GM18951 (cell line): ENCODE measurements around the gene PRMT7.

Source experiments
- POLR2A ChIP-seq: IDR thresholded peaks from 4 replicates; pipeline ENCODE4 v1.6.1; 2011; ENCODE audit warnings: mild to moderate bottlenecking; ENCODE audit not compliant: insufficient read length, insufficient read depth; ENCODE audit errors: extremely low read depth
- in situ Hi-C: fragments of 300-500 bp; cut with MboI; formaldehyde crosslinking; loops from one replicate; pipeline ENCODE4 v1.12.0; 2022; ENCODE audit warnings: low sequenced_read_pairs, mixed read lengths, inconsistent platforms; ENCODE audit not compliant: unreplicated experiment

PRMT7 gene

DNA sequence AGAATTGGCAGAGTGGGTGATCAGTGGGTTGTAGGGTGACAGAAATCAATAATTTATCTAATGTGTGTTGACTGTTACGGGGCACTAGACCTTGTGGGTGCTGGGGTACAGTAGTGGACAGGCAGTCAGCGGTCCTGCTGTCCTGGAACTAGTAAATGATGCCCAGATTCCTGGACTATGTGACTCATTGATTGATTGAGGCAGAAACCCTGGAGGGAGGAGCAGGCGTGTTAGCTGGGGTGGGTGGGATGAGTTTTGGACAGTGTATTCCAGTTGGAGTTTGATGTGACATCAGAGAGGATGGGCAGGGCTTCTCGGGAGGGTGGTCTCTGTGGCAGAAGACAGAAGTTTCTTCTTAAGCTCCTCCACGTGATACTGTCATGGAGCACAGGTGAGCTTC, 24.4 kb downstream of the PRMT7 start:
- in situ Hi-C loops = no loop called here
- no peak for TF ChIP-seq POLR2A

DNA sequence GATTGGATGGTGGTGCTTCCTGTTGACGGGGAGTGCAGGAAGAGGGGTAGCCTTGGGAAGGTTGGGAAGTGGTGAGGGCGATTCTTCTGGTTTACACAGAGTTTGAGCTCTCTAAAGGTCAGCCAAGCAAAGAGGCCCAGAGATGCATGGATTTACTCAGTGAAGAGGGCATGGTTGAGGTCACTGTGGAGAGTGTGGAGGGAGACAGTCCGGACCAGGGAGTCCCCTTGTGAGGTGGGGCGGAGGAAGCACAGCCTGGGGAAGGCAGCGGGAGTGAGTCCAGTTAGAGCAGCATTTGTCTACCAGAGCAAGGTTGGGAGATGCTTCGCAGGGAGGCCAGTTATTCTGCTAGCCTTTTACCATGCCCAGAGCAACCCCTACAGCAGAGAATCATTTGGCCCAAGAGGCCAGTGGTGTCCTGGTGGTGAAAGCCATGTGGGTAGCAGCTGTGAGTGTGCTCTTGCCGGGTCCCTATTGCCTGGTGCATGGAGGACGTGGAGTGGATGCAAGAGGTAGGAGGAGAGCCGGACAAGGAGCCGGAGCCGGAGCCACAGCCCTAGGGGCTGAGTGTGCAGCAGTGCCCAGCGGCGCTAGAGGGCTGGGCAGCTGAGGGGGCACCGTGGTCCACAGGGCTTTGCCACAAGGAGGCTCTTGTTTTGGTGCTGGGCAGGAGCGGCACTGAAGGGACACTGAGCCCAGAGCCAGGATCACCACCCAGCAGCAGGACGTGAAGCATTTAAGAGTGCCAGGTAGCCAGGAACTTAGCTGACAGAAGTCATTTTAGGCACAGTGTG, 27.7 kb downstream of the PRMT7 start:
- in situ Hi-C loops = no loop called here
- no peak for TF ChIP-seq POLR2A

DNA sequence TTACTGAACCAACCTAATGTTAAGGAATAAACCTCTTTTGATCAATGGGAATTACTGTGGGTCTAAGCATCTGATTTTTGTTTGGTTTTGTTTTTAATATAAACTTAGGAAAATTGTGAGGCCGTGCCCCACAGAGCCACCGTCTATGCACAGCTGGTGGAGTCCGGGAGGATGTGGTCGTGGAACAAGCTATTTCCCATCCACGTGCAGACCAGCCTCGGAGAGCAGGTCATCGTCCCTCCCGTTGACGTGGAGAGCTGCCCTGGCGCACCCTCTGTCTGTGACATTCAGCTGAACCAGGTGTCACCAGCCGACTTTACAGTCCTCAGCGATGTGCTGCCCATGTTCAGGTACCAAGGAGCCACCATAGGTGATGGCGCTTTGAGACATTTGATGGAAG, 28.4 kb downstream of the PRMT7 start:
- TF ChIP-seq POLR2A = no peak
- in situ Hi-C loops = no loop called here

DNA sequence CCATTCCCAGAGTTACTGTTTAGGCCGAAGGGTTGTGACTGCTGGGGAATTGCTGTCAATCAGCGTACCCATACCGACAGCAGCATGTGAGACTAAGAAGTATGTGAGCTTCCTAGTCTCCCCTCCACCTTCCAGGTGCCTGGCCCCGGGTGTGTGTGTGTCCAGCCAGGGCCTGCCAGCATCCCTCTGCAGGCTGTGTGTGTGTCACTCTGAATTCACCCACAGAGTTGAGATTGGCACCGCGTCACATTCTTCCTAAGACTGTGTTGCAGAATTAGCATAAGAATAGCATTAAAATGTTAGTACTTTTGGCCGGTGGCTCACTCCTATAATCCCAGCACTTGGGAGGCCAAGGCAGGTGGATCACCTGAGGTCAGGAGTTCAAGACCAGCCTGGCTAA, 31.8 kb downstream of the PRMT7 start:
- in situ Hi-C loops = no loop called here
- no peak for TF ChIP-seq POLR2A

DNA sequence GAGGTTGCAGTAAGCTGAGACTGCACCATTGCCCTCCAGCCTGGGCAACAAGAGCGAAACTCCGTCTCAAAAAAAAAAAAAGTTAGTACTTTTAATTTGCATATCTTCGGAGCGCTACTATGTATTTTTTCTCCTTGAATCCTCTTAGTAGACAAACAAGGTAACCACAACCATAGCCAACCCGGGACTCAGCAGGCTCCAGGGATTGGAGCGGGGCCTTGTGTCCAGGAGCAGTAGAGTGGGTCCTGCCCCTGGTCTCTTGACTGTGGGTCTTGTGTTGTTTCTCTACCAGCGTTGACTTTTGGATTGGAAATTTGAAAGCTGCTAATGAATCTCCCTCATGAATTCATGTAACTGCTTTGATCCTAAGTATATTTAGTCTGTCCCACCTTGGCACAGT, 32.3 kb downstream of the PRMT7 start:
- no peak for TF ChIP-seq POLR2A
- in situ Hi-C loops = no loop called here

DNA sequence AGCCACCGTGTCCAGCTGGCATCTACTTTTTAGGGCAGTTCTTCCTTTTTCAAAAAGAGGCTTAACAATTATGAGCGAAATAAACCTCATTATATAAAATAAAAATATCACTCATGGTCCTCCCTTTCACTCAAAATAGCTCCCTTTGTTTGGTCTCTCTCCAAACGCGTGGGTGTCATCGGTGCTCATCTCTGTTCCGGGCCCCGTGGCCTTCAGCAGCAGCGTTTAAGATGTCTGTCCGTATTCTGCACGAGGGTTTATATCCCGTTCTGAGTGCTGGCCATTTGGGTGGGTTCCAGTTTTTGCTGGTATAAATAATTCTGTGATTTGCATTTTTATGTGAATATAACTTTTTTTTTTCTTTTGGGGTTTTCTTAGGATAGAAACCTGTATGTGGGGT, 33.4 kb downstream of the PRMT7 start:
- in situ Hi-C loops = no loop called here

DNA sequence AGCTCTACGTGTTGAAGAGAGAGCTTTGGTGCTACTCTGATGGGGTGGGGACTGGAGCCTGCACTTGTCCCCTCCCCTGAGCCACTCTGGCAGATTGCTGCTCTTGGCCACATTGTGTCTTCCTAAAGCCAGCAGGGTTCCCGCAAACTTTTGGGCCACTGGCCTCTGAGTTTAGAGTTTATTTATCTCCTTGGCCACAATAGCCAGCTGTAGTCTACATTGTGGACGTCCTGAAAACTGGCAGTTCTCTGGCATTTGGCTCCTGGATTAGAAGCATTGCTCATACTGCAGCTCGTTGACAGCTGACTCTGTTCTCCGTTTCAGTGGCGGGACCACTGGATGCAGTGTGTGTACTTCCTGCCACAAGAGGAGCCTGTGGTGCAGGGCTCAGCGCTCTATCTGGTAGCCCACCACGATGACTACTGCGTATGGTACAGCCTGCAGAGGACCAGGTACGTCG, 34.6 kb downstream of the PRMT7 start:
- in situ Hi-C loops = no loop called here
- TF ChIP-seq POLR2A = no peak

More for the DNA sequence above, 33.4 kb downstream of the PRMT7 start:
- no peak for TF ChIP-seq POLR2A

DNA sequence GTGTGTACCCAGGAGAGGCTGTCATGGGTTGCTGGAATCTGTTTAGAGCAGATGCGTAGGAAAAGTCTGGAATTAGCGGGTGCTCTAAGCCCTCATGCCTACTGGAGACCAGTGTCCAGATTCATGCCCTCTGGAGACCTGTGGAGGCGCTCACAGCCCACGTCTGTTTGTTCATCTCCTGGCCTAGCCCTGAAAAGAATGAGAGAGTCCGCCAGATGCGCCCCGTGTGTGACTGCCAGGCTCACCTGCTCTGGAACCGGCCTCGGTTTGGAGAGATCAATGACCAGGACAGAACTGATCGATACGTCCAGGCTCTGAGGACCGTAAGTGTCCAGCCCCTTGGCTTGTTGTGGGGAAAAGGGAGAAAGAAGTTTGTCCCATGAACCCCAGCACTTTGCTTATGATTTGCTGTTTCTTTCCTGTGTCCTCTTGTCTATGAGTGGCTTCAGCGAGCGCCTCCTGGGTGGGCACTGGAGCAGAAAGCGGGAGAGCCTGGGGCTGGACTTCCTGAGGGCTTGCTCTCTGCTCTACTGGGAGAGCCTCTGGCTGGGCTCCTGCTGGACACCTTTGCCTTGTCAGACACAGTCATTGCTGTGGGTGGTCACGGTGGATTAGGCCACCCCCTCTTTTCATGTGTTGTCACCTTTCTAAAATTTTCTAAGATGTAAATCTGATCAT, 35.3 kb downstream of the PRMT7 start:
- in situ Hi-C loops = no loop called here
- no peak for TF ChIP-seq POLR2A

DNA sequence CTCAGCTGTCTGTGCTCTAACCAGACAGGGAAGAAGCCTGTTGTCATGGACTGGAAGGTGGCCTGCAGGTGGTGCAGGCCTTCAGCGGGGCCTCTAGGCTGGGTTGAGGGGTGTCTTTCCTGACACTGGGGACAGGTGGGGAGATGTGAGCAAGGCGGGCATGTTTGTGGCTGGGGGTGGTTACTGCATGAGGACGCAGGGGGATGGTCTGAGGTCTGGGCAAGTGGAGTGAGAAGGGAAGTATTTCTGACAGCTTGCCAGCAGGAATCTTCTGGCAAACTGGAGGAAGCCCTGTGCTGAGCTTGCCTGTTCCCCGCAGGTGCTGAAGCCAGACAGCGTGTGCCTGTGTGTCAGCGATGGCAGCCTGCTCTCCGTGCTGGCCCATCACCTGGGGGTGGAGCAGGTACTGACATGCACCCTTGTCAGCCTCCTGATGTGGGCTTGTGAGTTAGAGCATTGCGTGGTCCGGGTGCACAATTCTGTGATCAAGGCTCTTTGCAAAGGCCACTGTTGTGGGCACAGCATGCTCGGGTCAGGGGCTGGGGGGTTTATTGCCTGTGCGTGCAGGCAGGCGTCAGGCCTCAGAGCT, 36.2 kb downstream of the PRMT7 start:
- TF ChIP-seq POLR2A = no peak
- in situ Hi-C loops = no loop called here

DNA sequence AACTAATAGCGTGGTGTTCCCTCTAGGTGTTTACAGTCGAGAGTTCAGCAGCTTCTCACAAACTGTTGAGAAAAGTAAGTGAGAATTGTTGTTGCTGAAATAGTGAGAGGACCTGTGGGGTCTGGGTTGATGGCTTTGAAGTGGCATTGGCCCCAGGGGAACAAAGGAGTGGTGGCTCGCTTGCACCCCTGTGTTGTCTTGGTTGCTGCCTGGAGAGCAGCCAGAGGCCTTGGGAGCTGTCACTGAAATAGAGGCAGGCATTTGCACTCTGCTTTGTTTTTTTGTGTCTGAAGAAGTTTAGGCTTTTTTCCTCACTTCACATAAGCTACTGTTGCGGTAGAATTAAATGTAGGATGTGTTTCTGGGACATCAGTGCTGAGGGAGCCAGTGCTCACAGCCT, 36.8 kb downstream of the PRMT7 start:
- in situ Hi-C loops = no loop called here
- TF ChIP-seq POLR2A = no peak

DNA sequence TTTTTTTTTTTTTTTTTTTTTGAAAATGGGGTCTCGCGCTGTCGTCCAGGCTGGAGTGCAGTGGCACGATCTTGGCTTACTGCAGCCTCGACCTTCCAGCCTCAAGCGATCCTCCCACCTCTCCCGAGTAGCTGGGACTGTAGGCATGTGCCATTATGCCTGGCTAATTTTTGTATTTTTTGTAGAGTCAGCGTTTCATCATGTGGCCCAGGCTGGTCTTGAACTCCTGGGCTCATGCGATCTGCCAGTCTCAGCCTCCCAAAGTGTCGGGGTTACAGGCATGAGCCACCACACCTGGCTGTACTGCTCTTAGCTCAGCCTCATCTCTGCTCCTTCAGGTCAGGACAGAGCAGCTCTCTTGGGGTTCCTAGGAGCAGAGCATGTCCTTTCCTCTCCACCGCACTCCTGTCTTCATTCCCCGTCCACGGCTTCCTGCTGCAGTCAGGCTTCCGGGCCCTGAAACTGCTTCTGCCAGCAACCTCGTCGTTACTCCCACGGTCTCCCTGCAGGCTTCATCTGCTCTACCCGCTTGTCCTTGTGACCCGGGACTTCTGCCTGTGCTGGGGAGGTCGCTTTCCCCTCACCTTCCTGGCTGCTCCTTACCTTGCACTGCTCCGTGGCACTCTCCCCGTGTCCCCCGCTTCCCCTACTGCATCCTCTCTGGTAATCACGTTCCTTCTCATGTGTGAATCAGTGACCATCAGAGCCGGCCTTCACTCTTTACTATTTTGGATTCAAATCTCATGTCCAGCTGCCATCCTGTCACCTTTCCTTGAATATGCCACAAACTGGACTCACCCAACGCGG, 38.0 kb downstream of the PRMT7 start:
- no peak for TF ChIP-seq POLR2A
- in situ Hi-C loops = no loop called here

DNA sequence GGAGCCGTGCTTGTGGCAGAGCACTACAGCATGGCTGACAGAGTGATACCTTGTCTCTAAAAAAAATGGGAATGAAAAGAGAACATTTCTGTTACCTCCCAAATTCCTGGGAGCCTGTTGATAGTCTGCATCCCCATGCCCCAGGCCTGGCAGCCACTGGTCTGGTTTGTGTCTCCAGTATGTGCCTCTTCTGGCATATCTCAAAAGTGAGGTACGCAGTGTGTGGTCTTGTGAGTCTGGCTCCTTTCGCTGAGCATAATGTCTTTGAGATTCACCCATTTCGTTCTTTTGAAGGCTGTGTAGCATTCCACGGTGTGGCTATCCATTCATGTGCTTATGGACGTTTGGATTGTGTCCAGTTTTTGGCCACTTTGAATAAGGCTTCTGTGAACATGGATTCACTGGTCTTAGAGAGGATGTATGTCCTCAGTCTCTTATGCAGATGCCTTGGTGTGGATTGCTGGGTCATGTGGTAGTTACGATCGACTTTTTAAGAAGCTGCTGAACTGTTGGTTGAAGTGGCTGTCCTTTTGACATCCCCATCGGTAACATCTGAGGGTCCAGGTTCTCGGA, 39.1 kb downstream of the PRMT7 start:
- in situ Hi-C loops = no loop called here
- no peak for TF ChIP-seq POLR2A
